Fibroblast of villous mesenchyme (primary cell): ENCODE data around the gene ZNF184. TPM values are rescaled to one million over a fixed set of nuclear protein-coding genes. Genes with fewer than 3 reads are reported as not detected.
A peak's percentile ranks its signal among the peaks of the same experiment; 100 is the strongest.

ENCODE experiments used
- DNase-seq: peaks from one replicate; pipeline ENCODE4 v3.0.0-alpha.2; 2010; ENCODE audit warnings: low read depth
- H3K4me3 ChIP-seq: 2 replicates; pipeline ENCODE4 v1.5.1; 2011; ENCODE audit warnings: low read depth, mild to moderate bottlenecking, low read length
- total RNA-seq: library from RNA; depleted of rRNA; stranded (reverse); fragments of >200 nt; gene quantifications from 2 replicates; pipeline ENCODE4 v1.2.3, GENCODE V29; 2012
- TF ChIP-seq, protein P1 (sequence below): IDR thresholded peaks from 2 replicates; pipeline ENCODE4 v1.5.1; 2012; ENCODE audit warnings: low read depth, mild to moderate bottlenecking, low read length; ENCODE audit not compliant: insufficient read depth

ZNF184 gene
- 6.9 and 7.1 TPM in 2 replicates for total RNA-seq

DNA sequence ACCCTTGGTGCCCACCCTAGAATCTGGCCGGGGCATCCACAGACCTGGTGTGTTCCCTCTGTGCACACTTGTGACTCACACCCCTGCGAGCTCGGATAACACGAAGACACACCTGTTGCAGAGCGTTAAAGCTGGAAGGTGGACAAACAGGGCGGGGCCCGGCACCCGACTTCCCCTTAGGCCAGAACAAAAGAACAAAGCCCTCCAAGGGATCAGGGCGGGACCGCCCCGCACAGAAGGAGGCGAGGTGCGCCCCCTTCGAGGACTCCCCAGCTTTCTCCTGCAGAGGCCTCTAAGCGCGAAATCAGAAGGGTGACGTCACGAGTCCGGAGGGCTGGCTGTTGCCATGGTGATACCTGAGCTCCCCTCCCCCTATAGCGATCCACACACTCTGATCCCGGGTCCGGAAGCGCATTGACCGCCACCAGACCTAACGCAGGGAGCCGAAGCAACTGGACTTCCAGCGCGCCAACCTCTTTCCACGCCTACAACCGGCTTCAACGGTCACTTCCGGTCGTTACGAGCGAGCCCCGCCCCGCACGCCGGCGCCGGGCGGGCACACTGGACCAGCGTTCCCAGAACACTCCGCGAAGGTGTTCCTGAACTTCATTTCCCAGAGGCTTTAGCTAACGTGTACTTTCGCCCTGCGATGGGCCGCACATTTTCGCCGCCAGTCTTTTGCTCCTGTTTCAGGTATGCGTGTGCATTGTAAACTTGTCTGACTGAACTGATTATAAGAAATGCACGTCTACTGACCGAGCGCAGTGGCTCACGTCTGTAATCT lies at the start of gene ZNF184:
ZNF184 (minus strand) TSS at position 489 of the 784 bp plus-strand sequence. CDS start 811 bp downstream, outside the sequence.
- TF ChIP-seq, protein P1, sequence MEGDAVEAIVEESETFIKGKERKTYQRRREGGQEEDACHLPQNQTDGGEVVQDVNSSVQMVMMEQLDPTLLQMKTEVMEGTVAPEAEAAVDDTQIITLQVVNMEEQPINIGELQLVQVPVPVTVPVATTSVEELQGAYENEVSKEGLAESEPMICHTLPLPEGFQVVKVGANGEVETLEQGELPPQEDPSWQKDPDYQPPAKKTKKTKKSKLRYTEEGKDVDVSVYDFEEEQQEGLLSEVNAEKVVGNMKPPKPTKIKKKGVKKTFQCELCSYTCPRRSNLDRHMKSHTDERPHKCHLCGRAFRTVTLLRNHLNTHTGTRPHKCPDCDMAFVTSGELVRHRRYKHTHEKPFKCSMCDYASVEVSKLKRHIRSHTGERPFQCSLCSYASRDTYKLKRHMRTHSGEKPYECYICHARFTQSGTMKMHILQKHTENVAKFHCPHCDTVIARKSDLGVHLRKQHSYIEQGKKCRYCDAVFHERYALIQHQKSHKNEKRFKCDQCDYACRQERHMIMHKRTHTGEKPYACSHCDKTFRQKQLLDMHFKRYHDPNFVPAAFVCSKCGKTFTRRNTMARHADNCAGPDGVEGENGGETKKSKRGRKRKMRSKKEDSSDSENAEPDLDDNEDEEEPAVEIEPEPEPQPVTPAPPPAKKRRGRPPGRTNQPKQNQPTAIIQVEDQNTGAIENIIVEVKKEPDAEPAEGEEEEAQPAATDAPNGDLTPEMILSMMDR = no peak
- peak within 1 kb of the TSS; percentile 95 for H3K4me3 ChIP-seq
- peak; percentile 98 for DNase-seq

DNA sequence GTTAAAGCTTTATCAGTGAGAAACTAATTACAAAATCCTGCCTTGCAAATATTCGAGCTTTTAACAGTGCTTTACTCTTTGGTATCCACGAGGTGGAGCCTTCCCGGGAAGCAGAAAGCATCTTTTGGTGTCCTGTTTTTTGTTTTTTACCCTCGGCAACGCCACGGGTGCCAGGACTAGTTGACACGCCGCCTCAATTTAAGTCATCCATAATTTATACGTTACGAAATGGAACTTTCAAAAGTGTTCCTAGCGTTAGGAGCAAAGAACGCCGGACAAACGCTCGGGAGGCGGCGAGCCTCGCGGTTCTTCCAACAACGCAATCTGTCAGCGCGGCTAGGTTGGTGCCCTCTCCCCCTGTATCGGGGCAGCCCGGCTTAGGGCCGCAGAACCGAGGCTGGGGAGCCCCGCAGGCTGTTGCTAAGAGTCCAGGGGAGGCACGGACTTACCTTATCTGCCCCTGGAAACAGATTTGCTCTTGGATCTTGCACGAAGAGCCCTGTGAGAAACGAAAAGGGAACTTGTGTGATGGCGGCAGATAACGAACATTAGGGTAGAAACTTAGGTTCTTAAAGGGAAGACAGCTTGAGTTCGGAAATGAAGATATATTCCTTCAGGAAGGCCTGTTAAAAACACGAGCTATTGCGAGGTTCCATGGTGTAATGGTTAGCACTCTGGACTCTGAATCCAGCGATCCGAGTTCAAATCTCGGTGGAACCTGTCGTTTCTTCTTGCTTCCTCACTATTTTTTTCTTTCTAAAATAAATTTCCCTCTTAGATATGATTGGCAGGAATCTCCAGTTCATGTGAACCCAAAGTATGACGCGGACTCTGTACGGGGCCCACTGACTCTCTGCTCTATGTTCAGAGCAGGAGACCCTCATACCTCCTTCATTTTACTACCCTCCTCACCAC lies 46.2 kb upstream of the ZNF184 start:
- peak; percentile 90 for DNase-seq
- TF ChIP-seq, protein P1 = peak; percentile 76
- peak overlapping the region; percentile 72 for H3K4me3 ChIP-seq

DNA sequence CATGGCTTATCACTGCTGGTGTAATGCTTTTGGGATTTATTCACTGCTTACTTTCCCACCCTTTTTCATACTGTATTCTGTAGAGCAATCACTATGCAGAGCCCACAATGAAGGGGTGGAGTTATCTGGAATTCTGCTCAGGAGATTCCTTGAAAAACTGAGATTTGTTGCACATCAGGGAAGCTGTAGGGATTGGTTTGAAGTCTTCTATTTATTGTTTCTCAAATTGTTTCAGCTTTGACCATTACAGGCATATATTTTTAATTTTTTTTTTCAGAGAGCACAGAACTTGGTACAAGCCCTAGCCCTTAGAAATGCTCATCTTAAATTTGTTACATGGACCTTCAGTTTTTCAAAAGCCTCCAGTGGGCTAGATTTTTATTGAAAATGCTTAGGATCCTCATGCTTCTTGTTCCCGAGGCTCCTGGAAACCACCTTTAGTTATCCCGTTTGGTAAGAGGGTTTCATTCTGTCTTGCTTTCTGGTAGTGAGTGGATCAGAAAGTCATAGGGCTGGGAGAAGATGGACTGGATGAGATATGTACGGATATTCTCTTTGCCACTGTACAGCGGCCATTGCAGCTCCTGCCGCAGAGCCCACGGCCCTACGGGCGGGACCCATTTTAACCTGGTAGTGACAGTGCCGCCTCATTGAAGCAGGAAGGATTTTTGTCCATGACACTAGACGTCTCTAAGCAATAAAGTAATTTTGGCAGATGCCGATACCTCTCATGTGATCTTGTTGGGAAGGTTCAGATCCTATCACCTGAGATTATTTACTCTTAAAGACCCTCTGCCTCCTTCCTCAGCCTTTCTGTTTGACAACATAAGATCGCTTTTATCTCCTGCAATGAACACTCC lies 45.3 kb upstream of the ZNF184 start:
- no peak for DNase-seq
- TF ChIP-seq, protein P1 = no peak
- peak overlapping the region; percentile 72 for H3K4me3 ChIP-seq

- TF ChIP-seq, protein P1 = no peak
- H3K4me3 ChIP-seq = no peak overlapping the region
- no peak for DNase-seq
Measured at GRCh38 chr6:27517238-27517637, 44.3 kb upstream of the ZNF184 start.

- TF ChIP-seq, protein P1 = no peak
- peak overlapping the region; percentile 17 for H3K4me3 ChIP-seq
- DNase-seq = no peak
Measured at GRCh38 chr6:27514906-27515495, 42.1 kb upstream of the ZNF184 start.

DNA sequence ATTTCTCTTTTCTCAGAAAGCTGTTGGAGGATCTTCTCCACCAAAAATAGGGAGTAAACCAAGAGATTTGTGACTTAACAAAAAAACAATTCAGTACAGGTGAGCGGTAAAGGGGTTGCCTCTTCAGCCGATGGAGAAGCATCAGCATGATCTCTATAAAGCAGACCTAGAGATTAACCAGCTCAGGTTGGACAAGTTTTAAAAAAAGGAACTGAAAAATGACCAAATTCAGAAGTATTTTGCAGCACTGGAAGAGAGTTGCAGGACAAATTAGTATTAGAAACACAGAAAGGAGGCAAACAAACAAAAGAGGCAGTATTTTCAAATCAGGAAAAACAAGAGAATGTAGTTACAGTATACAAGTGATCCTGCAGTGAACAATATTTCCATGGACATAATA lies 39.6 kb upstream of the ZNF184 start:
- no peak overlapping the region for H3K4me3 ChIP-seq
- no peak for DNase-seq
- TF ChIP-seq, protein P1 = no peak
